A673 (cell line): ENCODE data around the gene UFC1. TPM values are rescaled to one million over a fixed set of nuclear protein-coding genes. Genes with fewer than 3 reads are reported as not detected.

Source experiments
- BruUV-seq: library from RNA; stranded (reverse); fragments of 400-500 nt; replicated peaks from 2 replicates; lab custom pipeline; 2021; lab: Mats Ljungman, UMichigan
- CTCF ChIA-PET: fragments of 300-600 bp; sonication (Branson Sonifier 250); formaldehyde crosslinking; loops from one replicate; lab custom pipeline; 2022; ENCODE audit warnings: antibody characterized with exemption; lab: Charles Lee
- POLR2A ChIA-PET: fragments of 300-600 bp; sonication (Branson Sonifier 250); formaldehyde crosslinking; loops from one replicate; lab custom pipeline; 2022; ENCODE audit warnings: antibody characterized with exemption; ENCODE audit not compliant: low non-redundant PET; lab: Charles Lee
- DNase-seq: peaks from one replicate; pipeline ENCODE4 v3.0.0-alpha.2; 2015; ENCODE audit warnings: low spot score
- H3K27ac ChIP-seq: fragments of 200-600 bp; sonication (generic); 2 replicates; pipeline ENCODE4 v1.5.1; 2016; ENCODE audit warnings: mixed run types, low read depth, mild to moderate bottlenecking, mixed read lengths, antibody characterized with exemption, low read length; ENCODE audit not compliant: poor library complexity, severe bottlenecking
- H3K27me3 ChIP-seq: fragments of 200-600 bp; sonication (generic); replicated peaks from 2 replicates; pipeline ENCODE4 v1.6.1; 2017; ENCODE audit warnings: mixed run types, low read depth, mild to moderate bottlenecking, mixed read lengths, antibody characterized with exemption, low read length; ENCODE audit not compliant: insufficient read depth, poor library complexity
- H3K36me3 ChIP-seq: fragments of 200-600 bp; sonication (generic); 2 replicates; pipeline ENCODE4 v1.6.1; 2016; ENCODE audit warnings: mixed run types, mild to moderate bottlenecking, mixed read lengths, antibody characterized with exemption, low read length; ENCODE audit not compliant: insufficient read depth, poor library complexity, severe bottlenecking
- H3K4me1 ChIP-seq: fragments of 200-600 bp; sonication (generic); 2 replicates; pipeline ENCODE4 v1.6.1; 2017; ENCODE audit warnings: mixed run types, mild to moderate bottlenecking, mixed read lengths, antibody characterized with exemption, low read length; ENCODE audit not compliant: insufficient read depth, poor library complexity, severe bottlenecking
- H3K4me3 ChIP-seq: fragments of 200-600 bp; sonication (generic); 2 replicates; pipeline ENCODE4 v1.5.1; 2016; ENCODE audit warnings: low read depth, mixed run types, mild to moderate bottlenecking, mixed read lengths, low read length; ENCODE audit not compliant: poor library complexity, severe bottlenecking
- H3K9me3 ChIP-seq: fragments of 200-600 bp; sonication (generic); 2 replicates; pipeline ENCODE4 v1.6.1; 2016; ENCODE audit warnings: mixed run types, low read depth, mild to moderate bottlenecking, mixed read lengths, antibody characterized with exemption, low read length; ENCODE audit not compliant: poor library complexity, severe bottlenecking
- EZH2 ChIP-seq: fragments of 200-600 bp; sonication (generic); IDR thresholded peaks from 2 replicates; pipeline ENCODE4 v1.6.1; 2017; ENCODE audit warnings: borderline replicate concordance, low read depth, mild to moderate bottlenecking, mixed read lengths, antibody characterized with exemption, low read length; ENCODE audit not compliant: poor library complexity, severe bottlenecking
- intact Hi-C: fragments of 100-400 bp; cut with micrococcal nuclease; formaldehyde crosslinking; loops from one replicate; pipeline ENCODE4 v1.10.0; 2022; ENCODE audit not compliant: unreplicated experiment
- total RNA-seq: library from RNA; stranded (reverse); gene quantifications from 2 replicates; pipeline ENCODE4 v1.2.3, GENCODE V29; 2021
- TF ChIP-seq, protein P1 (sequence below): fragments of 300-800, 200-600 bp; sonication (generic); conservative IDR thresholded peaks from 2 replicates; pipeline ENCODE4 v1.5.1; 2017; ENCODE audit warnings: low read depth, mild to moderate bottlenecking, antibody characterized with exemption, low read length, moderate library complexity, mixed read lengths

Gene UFC1
- total RNA-seq, 1 experiment from 2014 or later: 82.7 TPM

DNA sequence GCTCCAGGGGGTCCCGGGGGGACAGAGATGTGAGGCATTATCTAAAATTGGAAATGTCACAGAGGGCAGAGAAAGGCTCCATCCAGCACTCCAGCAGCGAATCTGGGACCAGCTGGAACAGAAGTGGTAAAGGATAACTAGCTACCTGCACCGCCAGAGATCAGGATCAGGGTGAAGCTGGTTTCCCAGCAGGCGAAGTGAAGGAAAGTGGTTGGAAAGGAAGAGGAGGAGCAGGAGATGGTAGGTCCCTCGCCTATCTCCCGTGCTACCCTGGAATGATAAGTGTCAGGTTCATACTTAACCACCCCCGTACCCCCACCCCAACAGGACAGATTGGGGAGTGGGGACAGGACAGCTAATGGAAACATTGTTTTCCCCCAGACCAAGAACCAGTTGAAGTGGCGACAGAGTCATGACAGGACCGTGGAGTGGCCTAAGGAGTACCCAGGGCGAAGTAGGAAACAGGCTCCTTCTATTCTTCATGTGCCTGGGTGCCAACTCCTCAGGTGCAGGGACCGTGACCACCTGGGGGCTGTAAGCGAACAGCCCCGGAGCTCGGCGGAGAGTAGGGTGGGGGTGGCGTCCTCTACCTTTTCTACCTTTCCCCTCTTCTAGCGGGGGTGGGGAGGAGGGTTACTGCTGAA lies 22.8 kb downstream of the UFC1 start:
- TF ChIP-seq, protein P1, sequence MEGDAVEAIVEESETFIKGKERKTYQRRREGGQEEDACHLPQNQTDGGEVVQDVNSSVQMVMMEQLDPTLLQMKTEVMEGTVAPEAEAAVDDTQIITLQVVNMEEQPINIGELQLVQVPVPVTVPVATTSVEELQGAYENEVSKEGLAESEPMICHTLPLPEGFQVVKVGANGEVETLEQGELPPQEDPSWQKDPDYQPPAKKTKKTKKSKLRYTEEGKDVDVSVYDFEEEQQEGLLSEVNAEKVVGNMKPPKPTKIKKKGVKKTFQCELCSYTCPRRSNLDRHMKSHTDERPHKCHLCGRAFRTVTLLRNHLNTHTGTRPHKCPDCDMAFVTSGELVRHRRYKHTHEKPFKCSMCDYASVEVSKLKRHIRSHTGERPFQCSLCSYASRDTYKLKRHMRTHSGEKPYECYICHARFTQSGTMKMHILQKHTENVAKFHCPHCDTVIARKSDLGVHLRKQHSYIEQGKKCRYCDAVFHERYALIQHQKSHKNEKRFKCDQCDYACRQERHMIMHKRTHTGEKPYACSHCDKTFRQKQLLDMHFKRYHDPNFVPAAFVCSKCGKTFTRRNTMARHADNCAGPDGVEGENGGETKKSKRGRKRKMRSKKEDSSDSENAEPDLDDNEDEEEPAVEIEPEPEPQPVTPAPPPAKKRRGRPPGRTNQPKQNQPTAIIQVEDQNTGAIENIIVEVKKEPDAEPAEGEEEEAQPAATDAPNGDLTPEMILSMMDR: no peak
- H3K27ac ChIP-seq: peak overlapping the region; percentile 87
- H3K9me3 ChIP-seq: no peaks in the 10 kb centered on the region
- peak overlapping the region; percentile 78 for H3K4me3 ChIP-seq
- BruUV-seq: no TSS peak
- peaks cover 35% of the 10 kb centered on the region for H3K36me3 ChIP-seq
- ChIA-PET CTCF (no interaction called here), POLR2A (interaction anchor here (1.5 kb wide), 1 partner anchor 26 kb away, joined by 5 read pairs; the partner anchor contains the start of gene NDUFS2)
- no peak for DNase-seq
- no peaks in the 10 kb centered on the region for H3K27me3 ChIP-seq
- peaks cover 15% of the 10 kb centered on the region for H3K4me1 ChIP-seq
- intact Hi-C loops: no loop called here

DNA sequence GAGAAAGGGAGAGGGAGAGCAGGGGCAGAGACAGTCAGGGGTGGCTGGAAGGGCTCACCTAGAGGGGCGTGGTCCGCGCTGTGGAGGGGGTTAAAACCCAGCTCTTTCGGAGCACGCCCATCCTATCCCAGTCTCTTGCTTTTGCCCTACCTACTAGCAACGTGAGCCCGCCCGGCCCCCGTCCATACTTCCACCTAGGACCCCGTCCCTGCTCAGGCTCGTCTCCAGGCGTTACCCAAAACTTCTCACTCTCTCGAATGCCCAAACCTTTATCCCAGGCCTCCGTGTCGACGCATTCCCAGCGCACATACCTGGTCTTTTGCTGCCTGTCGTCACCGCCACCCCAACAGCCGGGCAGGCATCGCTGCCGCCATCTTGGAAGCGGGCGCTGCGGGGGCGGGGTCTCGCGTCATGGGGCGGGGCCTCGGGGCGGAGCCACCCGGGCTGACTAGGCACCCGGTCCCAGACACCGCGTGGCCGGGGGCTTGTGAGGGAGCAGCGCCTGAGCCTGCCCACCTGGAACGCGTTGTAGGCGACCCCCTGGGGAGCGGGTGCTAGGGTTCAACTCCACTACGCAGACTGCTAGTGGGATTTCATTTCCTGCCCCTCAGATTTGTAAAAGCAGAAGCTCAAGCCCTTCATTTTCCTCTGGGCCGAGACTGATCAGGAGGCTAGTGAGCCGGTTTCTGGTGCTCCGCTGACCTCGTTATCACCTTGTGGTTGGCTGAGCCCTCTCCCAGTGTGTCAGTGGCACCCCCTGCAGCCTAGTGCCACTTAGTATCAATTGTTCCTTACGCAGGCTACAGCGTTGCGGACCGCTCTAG lies 23.5 kb downstream of the UFC1 start, which contains the start of gene B4GALT3:
Gene B4GALT3, minus strand, starts transcription at position 396 of the 824 bp plus-strand sequence. CDS start 1,447 bp downstream, outside the sequence.
- BruUV-seq: TSS peak; percentile 93

DNA sequence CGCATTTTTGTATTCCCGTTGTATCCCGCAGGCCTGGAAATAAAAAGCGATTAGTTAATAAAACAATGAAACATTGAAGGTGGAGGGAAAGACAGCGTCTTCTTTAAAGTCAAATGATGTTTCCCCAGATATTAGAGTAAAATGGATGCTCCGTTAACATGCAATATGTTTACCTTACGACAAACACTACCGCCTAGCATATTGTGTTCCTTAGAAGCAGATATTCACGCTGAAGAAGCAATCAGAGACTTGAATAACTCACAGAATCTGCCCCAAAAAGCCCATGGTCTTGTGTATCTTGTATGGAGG lies 24.1 kb downstream of the UFC1 start:
- intact Hi-C loops: no loop called here
- POLR2A ChIA-PET: interaction anchor here (1.5 kb wide), 1 partner anchor 24 kb away, joined by 5 read pairs; the partner anchor contains the start of gene NDUFS2
- CTCF ChIA-PET: no interaction called here
- no peak for DNase-seq
- no peaks in the 10 kb centered on the region for H3K27me3 ChIP-seq
- no TSS peak for BruUV-seq
- peak overlapping the region; percentile 87 for H3K27ac ChIP-seq
- peak overlapping the region; percentile 78 for H3K4me3 ChIP-seq
- TF ChIP-seq, protein P1: no peak
- TF ChIP-seq EZH2: no peak
- H3K9me3 ChIP-seq: no peaks in the 10 kb centered on the region
- peaks cover 15% of the 10 kb centered on the region for H3K4me1 ChIP-seq
- H3K36me3 ChIP-seq: peaks cover 22% of the 10 kb centered on the region

More for the DNA sequence above, 23.5 kb downstream of the UFC1 start, which contains the start of gene B4GALT3:
- DNase-seq: peak; percentile 89
- POLR2A ChIA-PET: interaction anchor here (1.5 kb wide), 1 partner anchor 25 kb away, joined by 5 read pairs; the partner anchor contains the start of gene NDUFS2
- Histone ChIP-seq H3K36me3 (peaks cover 28% of the 10 kb centered on the region), H3K27me3 (no peaks in the 10 kb centered on the region), H3K4me3 (peak within 1 kb of the TSS; percentile 78), H3K9me3 (no peaks in the 10 kb centered on the region), H3K4me1 (peaks cover 15% of the 10 kb centered on the region), H3K27ac (peak within 1 kb of the TSS; percentile 87)
- CTCF ChIA-PET: no interaction called here
- intact Hi-C loops: no loop called here
- TF ChIP-seq, protein P1: no peak
- no peak for TF ChIP-seq EZH2
